Vagina (tissue), 2 donors: ENCODE data around the gene PLAA. TPM values are rescaled to one million over a fixed set of nuclear protein-coding genes. Genes with fewer than 3 reads are reported as not detected.
A peak's percentile ranks its signal among the peaks of the same experiment; 100 is the strongest.

ENCODE experiments used
- DNase-seq, 2 donors: peaks; one replicate each; pipeline ENCODE4 v3.0.0-alpha.2; 2017; ENCODE audit errors: extremely low spot score in 2 of 2
- H3K27ac ChIP-seq: fragments of 200-600 bp; sonication (generic); one replicate; pipeline ENCODE4 v1.5.1; 2019
- H3K27me3 ChIP-seq: fragments of 200-600 bp; sonication (generic); one replicate; pipeline ENCODE4 v1.5.1; 2019
- H3K36me3 ChIP-seq, 2 donors: fragments of 200-600 bp; sonication (generic); one replicate each; pipeline ENCODE4 v1.5.1; 2017 to 2019
- H3K4me1 ChIP-seq: fragments of 200-600 bp; sonication (generic); one replicate; pipeline ENCODE4 v1.5.1; 2019
- H3K4me3 ChIP-seq, 2 donors: fragments of 200-600 bp; sonication (generic); 1 replicate in 1 of 2; 2 replicates in 1 of 2; pipeline ENCODE4 v1.5.1; 2016 to 2019
- H3K9me3 ChIP-seq: fragments of 200-600 bp; sonication (generic); one replicate; pipeline ENCODE4 v1.5.1; 2019
- POLR2A ChIP-seq, 2 donors: fragments of 450-650 bp; IDR thresholded peaks; one replicate each; pipeline ENCODE4 v1.6.1; 2017; ENCODE audit warnings: antibody characterized with exemption in 2 of 2, mild to moderate bottlenecking in 2 of 2, moderate library complexity in 2 of 2
- POLR2AphosphoS5 ChIP-seq, 2 donors: sonication (generic); formaldehyde crosslinking; IDR thresholded peaks; one replicate each; pipeline ENCODE4 v1.9.0; 2017; ENCODE audit warnings: antibody characterized with exemption in 2 of 2, mild to moderate bottlenecking in 2 of 2, low read depth in 1 of 2; ENCODE audit not compliant: insufficient read depth in 1 of 2
- intact Hi-C: fragments of 100-400 bp; cut with DNase I; formaldehyde crosslinking; loops from one replicate; pipeline ENCODE4 v1.15.1; 2023
- total RNA-seq: library from RNA; depleted of rRNA; stranded (reverse); fragments of >200 nt; gene quantifications from one replicate; pipeline ENCODE4 v1.2.3, GENCODE V29; 2016
- TF ChIP-seq, protein P1 (sequence below), 3 experiments: fragments of 450-650 bp in 2 of 3; fragments of 200-600 bp in 1 of 3; sonication (generic) in 1 of 3; IDR thresholded peaks; one replicate each; pipeline ENCODE4 v1.5.1; 2017 to 2019; ENCODE audit warnings: antibody characterized with exemption in 3 of 3, mild to moderate bottlenecking in 2 of 3, moderate library complexity in 2 of 3

PLAA gene
- total RNA-seq, 1 donor from 2014 or later: 28.5 TPM

DNA sequence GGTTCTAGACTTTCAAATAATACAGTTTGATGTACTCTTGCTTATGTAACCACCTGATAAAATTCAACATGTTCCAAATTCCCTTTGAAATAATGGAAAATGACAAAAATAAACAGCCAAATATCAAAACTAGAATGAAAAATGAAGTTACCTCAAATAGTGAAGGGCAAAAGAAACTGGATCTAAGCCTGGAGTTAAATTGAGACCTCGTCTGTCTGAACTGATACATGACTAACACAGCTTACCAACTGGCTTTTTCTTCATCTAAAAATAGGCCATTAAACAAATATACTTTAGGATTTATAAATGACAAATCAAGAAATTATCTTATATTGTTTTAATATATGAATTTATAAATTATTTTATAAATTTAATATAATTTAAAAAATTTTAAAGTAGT, 42.4 kb downstream of the PLAA start:
- no peak for DNase-seq
- peaks cover 0 to 41% of the 10 kb centered on the region in 2 donors for H3K36me3 ChIP-seq
- intact Hi-C loops: no loop called here

DNA sequence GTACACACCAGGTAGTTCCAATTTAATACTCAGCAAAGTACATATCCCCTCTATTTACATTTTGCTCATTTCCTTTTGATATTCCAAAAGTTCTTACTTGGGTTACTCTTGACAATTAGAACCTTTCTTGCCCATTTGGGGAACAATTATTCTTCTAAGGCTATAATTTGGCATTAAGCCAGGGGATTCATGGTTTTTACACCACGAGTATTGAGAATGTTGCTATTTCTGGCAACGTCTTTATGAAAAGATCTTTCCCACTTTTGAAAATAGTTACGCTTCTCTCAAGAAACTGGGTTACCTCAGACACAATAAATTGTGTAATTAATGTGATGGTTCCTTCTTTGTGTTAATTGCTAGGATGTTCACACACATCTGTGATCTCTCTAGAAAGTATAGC, 43.0 kb downstream of the PLAA start:
- intact Hi-C loops: no loop called here
- no peak for TF ChIP-seq POLR2AphosphoS5 (IDR thresholded peaks at IDR 0.05; ENCODE audit: insufficient read depth in 1 of 2, low read depth in 1 of 2)
- no peak for TF ChIP-seq POLR2A (IDR thresholded peaks at IDR 0.05)
- TF ChIP-seq, protein P1, sequence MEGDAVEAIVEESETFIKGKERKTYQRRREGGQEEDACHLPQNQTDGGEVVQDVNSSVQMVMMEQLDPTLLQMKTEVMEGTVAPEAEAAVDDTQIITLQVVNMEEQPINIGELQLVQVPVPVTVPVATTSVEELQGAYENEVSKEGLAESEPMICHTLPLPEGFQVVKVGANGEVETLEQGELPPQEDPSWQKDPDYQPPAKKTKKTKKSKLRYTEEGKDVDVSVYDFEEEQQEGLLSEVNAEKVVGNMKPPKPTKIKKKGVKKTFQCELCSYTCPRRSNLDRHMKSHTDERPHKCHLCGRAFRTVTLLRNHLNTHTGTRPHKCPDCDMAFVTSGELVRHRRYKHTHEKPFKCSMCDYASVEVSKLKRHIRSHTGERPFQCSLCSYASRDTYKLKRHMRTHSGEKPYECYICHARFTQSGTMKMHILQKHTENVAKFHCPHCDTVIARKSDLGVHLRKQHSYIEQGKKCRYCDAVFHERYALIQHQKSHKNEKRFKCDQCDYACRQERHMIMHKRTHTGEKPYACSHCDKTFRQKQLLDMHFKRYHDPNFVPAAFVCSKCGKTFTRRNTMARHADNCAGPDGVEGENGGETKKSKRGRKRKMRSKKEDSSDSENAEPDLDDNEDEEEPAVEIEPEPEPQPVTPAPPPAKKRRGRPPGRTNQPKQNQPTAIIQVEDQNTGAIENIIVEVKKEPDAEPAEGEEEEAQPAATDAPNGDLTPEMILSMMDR (IDR thresholded peaks at IDR 0.05): no peak
- H3K4me1 ChIP-seq: no peaks in the 10 kb centered on the region
- H3K27me3 ChIP-seq: no peaks in the 10 kb centered on the region
- no peak for DNase-seq
- no peak overlapping the region for H3K4me3 ChIP-seq
- peaks cover 0 to 38% of the 10 kb centered on the region in 2 donors for H3K36me3 ChIP-seq
- no peak overlapping the region for H3K27ac ChIP-seq
- no peaks in the 10 kb centered on the region for H3K9me3 ChIP-seq

More for the DNA sequence above, 42.4 kb downstream of the PLAA start:
- Histone ChIP-seq H3K9me3 (no peaks in the 10 kb centered on the region), H3K27ac (no peak overlapping the region), H3K27me3 (no peaks in the 10 kb centered on the region), H3K4me3 (no peak overlapping the region), H3K4me1 (no peaks in the 10 kb centered on the region)
- TF ChIP-seq POLR2A (IDR thresholded peaks at IDR 0.05) (no peak), POLR2AphosphoS5 (IDR thresholded peaks at IDR 0.05; ENCODE audit: insufficient read depth in 1 of 2, low read depth in 1 of 2) (no peak)
- TF ChIP-seq, protein P1 (IDR thresholded peaks at IDR 0.05): no peak

DNA sequence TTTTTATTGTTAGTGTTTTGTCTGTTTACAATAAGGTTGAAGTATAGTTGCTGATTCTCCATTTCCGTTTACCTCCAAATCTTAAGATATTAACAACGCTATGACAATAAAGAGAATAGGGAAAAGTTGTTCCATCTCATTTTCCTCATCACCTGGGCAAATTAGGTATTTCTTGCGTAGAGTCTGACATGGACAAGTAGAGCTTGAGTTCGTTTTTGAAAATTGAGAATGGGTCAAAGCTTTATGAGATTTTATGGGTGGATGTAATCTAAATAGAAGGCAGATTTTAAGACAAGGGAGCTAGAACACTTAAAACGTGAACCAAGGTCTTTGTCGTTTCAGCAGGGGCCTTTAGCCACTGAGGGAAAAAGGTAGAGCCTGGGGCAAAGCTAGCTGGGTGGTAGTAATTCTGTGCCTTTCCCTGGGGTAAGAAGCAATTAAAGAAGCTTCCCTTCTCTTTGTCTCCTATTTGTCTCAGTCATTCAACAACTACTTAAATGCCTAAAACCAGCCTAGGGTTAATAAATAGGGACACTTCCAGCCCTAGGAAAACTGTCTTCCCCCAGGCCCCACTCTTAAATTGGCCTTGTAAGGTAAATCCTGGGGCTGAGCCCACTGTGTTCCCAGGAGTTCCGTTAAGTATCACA, 53.9 kb downstream of the PLAA start:
- intact Hi-C loops: loop anchor here (10.0 kb wide), 1 partner anchor 52 kb away; the partner anchor contains the start of gene PLAA
- no peaks in the 10 kb centered on the region for H3K9me3 ChIP-seq
- H3K27ac ChIP-seq: peak overlapping the region; percentile 89

DNA sequence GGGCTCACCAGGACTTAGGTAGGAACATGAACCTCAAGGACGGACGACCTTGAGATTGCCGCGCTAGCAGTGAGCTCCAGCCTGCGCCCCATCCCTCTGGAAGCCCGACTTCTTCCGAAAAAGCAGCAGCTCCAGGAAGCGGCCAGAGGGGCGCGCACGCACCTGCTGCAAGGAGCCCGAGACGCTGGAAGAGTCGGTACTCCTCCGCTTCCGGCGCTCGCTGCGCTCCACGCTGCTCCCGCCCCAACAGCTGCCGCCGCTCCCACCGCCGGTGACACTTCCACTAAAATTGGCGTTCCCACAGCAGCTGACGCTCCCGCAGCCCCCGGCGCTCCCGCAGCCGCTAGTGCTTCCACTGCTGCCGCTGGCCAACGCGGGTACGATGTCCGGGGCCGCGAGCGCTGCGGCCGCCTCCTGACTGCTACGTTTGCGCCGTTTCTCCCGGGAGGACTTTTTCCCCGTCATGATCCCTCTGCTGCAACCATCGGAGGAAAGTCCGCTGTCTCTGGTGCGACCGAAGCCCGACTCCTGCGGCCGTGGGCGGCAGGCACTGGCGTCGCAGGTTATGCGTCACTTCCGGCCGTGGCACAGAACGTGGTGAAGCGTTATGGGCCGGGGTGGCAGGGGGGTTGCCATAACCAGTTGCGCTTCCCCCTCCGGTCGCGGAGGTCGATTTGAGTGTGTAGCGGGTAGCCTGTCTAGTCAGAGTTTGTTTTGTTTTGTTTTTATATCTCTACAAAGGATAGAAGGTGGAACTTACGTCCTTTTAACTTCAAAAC, 54.6 kb downstream of the PLAA start, which contains the start of gene CAAP1:
Gene CAAP1, minus strand, starts transcription at position 552 of the 779 bp plus-strand sequence. Its CDS starts 87 bp downstream, at position 465.
- intact Hi-C loops: loop anchor here (10.0 kb wide), 1 partner anchor 52 kb away; the partner anchor contains the start of gene PLAA
- TF ChIP-seq POLR2AphosphoS5 (IDR thresholded peaks at IDR 0.05; ENCODE audit: insufficient read depth in 1 of 2, low read depth in 1 of 2): peak; percentile 88 to 91
- TF ChIP-seq POLR2A (IDR thresholded peaks at IDR 0.05): no peak
- TF ChIP-seq, protein P1 (IDR thresholded peaks at IDR 0.05): no peak

More for the DNA sequence above, 53.9 kb downstream of the PLAA start:
- Histone ChIP-seq H3K4me3 (peak overlapping the region; percentile 84 to 95), H3K27me3 (no peaks in the 10 kb centered on the region), H3K4me1 (peaks cover 19% of the 10 kb centered on the region), H3K36me3 (no peaks in the 10 kb centered on the region)
- no peak for DNase-seq
- TF ChIP-seq, protein P1 (IDR thresholded peaks at IDR 0.05): no peak
- TF ChIP-seq POLR2AphosphoS5 (IDR thresholded peaks at IDR 0.05; ENCODE audit: insufficient read depth in 1 of 2, low read depth in 1 of 2): no peak
- TF ChIP-seq POLR2A (IDR thresholded peaks at IDR 0.05): no peak

More for the DNA sequence above, 54.6 kb downstream of the PLAA start, which contains the start of gene CAAP1:
- peak in 1 of 2 donors; percentile 92 for DNase-seq
- Histone ChIP-seq H3K27ac (peak within 1 kb of the TSS; percentile 89), H3K9me3 (no peaks in the 10 kb centered on the region), H3K27me3 (no peaks in the 10 kb centered on the region), H3K36me3 (no peaks in the 10 kb centered on the region), H3K4me3 (peak within 1 kb of the TSS; percentile 84 to 95), H3K4me1 (peaks cover 19% of the 10 kb centered on the region)
